Measurements from ENCODE around the gene NOL4L. TPM values are rescaled to one million over a fixed set of nuclear protein-coding genes. Genes with fewer than 3 reads are reported as not detected.

Gene NOL4L
- total RNA-seq, 1 experiment from 2014 or later: 40.9 TPM

DNA sequence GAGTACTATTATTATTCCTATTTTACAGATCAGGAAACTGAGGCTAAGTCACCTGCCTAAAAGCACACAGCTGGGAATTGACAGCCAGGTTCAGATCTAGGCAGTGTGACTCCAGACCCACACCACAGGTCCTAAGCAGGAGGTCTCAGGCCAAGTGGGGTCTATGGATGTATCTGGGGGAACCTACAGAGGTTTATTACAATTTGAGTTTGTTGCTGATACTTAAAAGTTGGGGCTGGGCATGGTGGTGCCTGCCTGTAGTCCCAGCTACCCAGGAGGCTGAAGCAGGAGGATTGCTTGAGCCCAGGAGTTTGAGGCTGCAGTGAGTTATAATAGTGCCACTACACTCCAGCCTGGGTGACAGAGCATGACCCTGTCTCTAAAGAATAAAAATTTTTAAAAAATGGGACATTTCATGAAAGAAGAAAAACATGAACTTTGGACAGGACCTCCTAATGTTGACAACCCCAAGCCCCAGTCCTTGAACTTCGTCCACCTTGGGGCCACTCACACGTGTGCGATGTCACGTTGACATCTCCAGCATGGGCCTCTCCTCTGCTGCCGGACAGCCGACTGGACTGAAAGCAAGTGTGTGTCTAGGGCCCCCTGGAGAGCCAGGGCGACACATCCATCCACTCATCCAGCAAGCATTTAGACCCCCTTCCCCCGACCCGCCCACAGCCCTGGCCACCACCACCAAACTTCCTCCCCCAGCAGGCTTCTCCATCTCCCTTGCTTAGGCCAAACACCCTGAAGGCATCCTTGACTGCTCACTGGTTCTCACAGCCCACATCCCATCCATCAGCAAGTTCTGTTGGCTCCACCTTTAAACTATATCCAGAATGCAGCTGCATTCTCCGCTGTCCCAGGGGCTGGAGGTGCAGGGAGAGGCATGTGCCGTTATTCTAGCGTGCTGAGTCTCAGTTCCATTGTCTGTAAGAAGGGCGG is 40.0 kb downstream of the NOL4L start:
- POLR2A ChIA-PET (ENCODE audit: unreplicated experiment): no interaction called here
- no peak overlapping the region for H3K4me3 ChIP-seq
- TF ChIP-seq, protein P1, sequence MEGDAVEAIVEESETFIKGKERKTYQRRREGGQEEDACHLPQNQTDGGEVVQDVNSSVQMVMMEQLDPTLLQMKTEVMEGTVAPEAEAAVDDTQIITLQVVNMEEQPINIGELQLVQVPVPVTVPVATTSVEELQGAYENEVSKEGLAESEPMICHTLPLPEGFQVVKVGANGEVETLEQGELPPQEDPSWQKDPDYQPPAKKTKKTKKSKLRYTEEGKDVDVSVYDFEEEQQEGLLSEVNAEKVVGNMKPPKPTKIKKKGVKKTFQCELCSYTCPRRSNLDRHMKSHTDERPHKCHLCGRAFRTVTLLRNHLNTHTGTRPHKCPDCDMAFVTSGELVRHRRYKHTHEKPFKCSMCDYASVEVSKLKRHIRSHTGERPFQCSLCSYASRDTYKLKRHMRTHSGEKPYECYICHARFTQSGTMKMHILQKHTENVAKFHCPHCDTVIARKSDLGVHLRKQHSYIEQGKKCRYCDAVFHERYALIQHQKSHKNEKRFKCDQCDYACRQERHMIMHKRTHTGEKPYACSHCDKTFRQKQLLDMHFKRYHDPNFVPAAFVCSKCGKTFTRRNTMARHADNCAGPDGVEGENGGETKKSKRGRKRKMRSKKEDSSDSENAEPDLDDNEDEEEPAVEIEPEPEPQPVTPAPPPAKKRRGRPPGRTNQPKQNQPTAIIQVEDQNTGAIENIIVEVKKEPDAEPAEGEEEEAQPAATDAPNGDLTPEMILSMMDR (conservative IDR thresholded peaks at IDR 0.05): no peak
- TF ChIP-seq EZH2 (IDR thresholded peaks at IDR 0.05; ENCODE audit: low read depth): no peak
- DNase-seq: peak in 1 of 2 experiments; percentile 40
- no peaks in the 10 kb centered on the region for H3K27me3 ChIP-seq (ENCODE audit: insufficient read depth, low read depth)
- no peaks in the 10 kb centered on the region; the same call in 1 of the 2 replicates for H3K79me2 ChIP-seq (ENCODE audit: low read depth)
- 0 out of 2 replicates have a peak overlapping the region, but pooled peaks have one; percentile 11 for H3K4me2 ChIP-seq
- no peak overlapping the region for H3K27ac ChIP-seq
- H4K20me1 ChIP-seq (ENCODE audit: insufficient read depth): no peaks in the 10 kb centered on the region; the same call in 1 of the 2 replicates
- intact Hi-C loops (cut with micrococcal nuclease; ENCODE audit: unreplicated experiment): no loop called here
- H3K36me3 ChIP-seq (ENCODE audit: low read depth): no peaks in the 10 kb centered on the region; the same call in 1 of the 2 replicates
- H3K9me2 ChIP-seq (ENCODE audit: insufficient read depth): no peaks in the 10 kb centered on the region
- no TSS peak for BruUV-seq (replicated peaks)
- CTCF ChIA-PET: no interaction called here
- H2AFZ ChIP-seq: no peak overlapping the region
- peaks cover 22% of the 10 kb centered on the region; the same call in 1 of the 2 replicates for H3F3A ChIP-seq (ENCODE audit: insufficient read depth, low read depth)
- peaks cover 34% of the 10 kb centered on the region for H3K4me1 ChIP-seq (replicated peaks; ENCODE audit: insufficient read depth)
- no peaks in the 10 kb centered on the region for H3K9me3 ChIP-seq (ENCODE audit: insufficient read depth, low read depth)

DNA sequence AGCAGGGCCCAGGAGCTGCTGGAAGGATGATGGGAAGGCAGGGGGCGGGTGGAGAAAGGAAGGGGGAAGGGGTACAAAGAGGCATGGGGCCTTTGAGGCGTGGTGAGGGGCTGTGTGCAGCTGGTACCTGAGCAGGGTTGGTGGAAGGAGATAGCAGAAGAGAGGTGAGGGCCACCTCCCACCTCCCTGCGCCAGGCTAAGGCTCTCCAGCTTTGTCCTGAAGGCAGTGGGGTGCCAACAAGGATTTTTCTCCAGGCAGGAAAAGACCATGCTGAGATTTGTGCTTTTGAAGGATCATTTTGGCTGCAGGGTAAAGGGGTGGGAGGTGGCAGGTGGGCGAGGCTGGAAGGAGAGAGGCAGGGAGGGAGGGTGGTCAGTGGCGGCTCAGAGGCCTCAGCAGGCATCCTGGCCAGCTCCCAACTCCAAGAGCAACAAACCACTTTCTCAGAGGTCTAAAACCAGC is 40.8 kb downstream of the NOL4L start:
- TF ChIP-seq, protein P1 (conservative IDR thresholded peaks at IDR 0.05): no peak
- no peak for TF ChIP-seq EZH2 (IDR thresholded peaks at IDR 0.05; ENCODE audit: low read depth)
- ChIA-PET POLR2A (ENCODE audit: unreplicated experiment) (interaction anchor here (0.6 kb wide), 1 partner anchor 670 kb away, joined by 7 read pairs; no protein-coding TSS in a partner anchor), CTCF (no interaction called here)
- no peaks in the 10 kb centered on the region; the same call in 1 of the 2 replicates for H3K36me3 ChIP-seq (ENCODE audit: low read depth)
- intact Hi-C loops (cut with micrococcal nuclease; ENCODE audit: unreplicated experiment): no loop called here
- no peaks in the 10 kb centered on the region; the same call in 1 of the 2 replicates for H4K20me1 ChIP-seq (ENCODE audit: insufficient read depth)
- H3K9me2 ChIP-seq (ENCODE audit: insufficient read depth): no peaks in the 10 kb centered on the region
- no TSS peak for BruUV-seq (replicated peaks)
- no peak overlapping the region for H3K4me2 ChIP-seq
- peaks cover 25% of the 10 kb centered on the region for H3F3A ChIP-seq (ENCODE audit: insufficient read depth, low read depth)
- H3K27ac ChIP-seq: no peak overlapping the region
- no peak overlapping the region for H3K4me3 ChIP-seq
- no peak for DNase-seq
- H2AFZ ChIP-seq: no peak overlapping the region
- H3K9me3 ChIP-seq (ENCODE audit: insufficient read depth, low read depth): no peaks in the 10 kb centered on the region
- H3K79me2 ChIP-seq (ENCODE audit: low read depth): no peaks in the 10 kb centered on the region; the same call in 1 of the 2 replicates
- H3K4me1 ChIP-seq (replicated peaks; ENCODE audit: insufficient read depth): peaks cover 43% of the 10 kb centered on the region
- H3K27me3 ChIP-seq (ENCODE audit: insufficient read depth, low read depth): no peaks in the 10 kb centered on the region

DNA sequence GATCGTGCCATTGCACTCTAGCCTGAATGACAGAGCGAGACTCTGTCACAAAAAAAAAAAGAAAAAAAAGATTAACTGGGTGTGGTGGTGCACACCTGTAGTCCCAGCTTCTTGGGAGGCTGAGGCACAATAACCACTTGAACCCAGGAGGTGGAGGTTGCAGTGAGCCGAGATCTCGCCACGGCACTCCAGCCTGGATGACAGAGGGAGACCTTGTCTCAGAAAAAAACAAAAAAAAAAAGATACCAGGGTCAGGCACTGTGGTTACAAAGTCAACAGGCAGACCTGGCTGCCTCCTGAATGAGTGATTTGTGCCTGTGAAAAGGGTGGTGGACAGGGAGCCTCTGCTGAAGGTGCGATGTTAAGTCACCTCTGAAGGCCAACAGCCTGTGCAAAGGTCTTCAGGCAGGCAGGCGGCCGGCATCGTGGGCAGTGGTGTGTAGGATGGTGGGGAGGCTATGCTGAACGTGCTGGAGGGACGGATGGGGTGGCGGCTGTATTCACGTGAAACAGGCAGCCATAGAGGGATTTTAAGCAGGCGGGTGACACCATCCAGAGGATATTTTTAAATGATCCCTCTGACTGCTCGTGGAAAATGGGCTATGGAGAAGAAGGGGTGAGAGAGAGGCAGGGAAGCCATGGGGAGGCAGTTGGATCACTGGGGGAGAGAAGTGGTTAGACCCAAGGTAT is 41.4 kb downstream of the NOL4L start:
- H2AFZ ChIP-seq: no peak overlapping the region
- H3K4me2 ChIP-seq: no peak overlapping the region
- H3K79me2 ChIP-seq (ENCODE audit: low read depth): no peaks in the 10 kb centered on the region; the same call in 1 of the 2 replicates
- peaks cover 25% of the 10 kb centered on the region for H3F3A ChIP-seq (ENCODE audit: insufficient read depth, low read depth)
- ChIA-PET POLR2A (ENCODE audit: unreplicated experiment) (no interaction called here), CTCF (no interaction called here)
- H3K9me3 ChIP-seq (ENCODE audit: insufficient read depth, low read depth): no peaks in the 10 kb centered on the region
- peaks cover 49% of the 10 kb centered on the region for H3K4me1 ChIP-seq (replicated peaks; ENCODE audit: insufficient read depth)
- H3K27ac ChIP-seq: no peak overlapping the region
- BruUV-seq (replicated peaks): no TSS peak
- H3K27me3 ChIP-seq (ENCODE audit: insufficient read depth, low read depth): no peaks in the 10 kb centered on the region
- H4K20me1 ChIP-seq (ENCODE audit: insufficient read depth): no peaks in the 10 kb centered on the region; the same call in 1 of the 2 replicates
- intact Hi-C loops (cut with micrococcal nuclease; ENCODE audit: unreplicated experiment): no loop called here
- H3K4me3 ChIP-seq: no peak overlapping the region
- DNase-seq: no peak
- no peak for TF ChIP-seq EZH2 (IDR thresholded peaks at IDR 0.05; ENCODE audit: low read depth)
- TF ChIP-seq, protein P1 (conservative IDR thresholded peaks at IDR 0.05): no peak
- no peaks in the 10 kb centered on the region for H3K9me2 ChIP-seq (ENCODE audit: insufficient read depth)
- H3K36me3 ChIP-seq (ENCODE audit: low read depth): no peaks in the 10 kb centered on the region; the same call in 1 of the 2 replicates
